DMS79 (cell line): Measurements from ENCODE around the gene SYT6.

ENCODE experiments used
- DNase-seq: peaks from one replicate; lab custom pipeline; 2025; lab: John Stamatoyannopoulos, UW

The SYT6 gene

GRCh38 chr1:114154146-114154962 is 685 bp upstream of the SYT6 start:
- peak; percentile 4 for DNase-seq

DNA sequence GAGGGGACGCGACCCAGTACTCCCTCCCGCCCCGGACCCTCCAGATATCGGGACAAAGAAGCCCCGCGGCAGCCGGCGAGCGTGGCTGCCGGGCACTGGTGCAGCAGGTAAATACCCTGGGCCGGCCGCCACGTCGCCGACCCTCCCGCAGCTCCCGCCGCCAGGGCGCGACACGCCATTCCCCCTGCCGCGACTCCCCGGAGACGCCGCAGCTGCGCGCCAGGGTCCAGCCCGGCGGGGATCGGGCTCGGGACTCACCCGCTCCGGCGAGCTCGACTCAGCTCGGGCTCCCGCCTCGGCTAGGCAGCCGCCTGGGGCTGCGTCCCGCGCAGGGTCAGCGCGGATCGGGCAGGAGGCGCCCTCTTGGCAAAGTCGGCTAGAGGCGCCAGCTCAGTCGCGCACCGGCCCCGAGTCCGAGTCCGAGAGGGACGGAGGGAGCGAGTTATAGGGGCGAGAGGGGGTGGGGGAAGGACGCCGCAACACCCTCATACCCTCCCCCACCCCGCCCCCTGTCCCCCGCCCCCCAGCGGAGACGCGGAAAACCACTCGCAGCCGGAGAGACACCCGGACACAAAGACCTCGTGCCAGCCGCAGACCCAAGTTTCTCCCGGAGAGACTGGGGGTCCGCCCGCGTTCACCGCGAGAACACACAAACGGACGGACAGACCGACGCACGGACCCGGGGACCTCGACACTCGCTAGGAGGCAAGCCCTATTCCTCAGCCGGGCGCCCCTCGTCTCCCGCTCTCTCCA is 985 bp downstream of the SYT6 start:
- no peak for DNase-seq

GRCh38 chr1:114152089-114152507 is 1.6 kb downstream of the SYT6 start:
- DNase-seq = no peak

- DNase-seq = no peak
Measured at GRCh38 chr1:114150016-114150415, 3.7 kb downstream of the SYT6 start.

DNA sequence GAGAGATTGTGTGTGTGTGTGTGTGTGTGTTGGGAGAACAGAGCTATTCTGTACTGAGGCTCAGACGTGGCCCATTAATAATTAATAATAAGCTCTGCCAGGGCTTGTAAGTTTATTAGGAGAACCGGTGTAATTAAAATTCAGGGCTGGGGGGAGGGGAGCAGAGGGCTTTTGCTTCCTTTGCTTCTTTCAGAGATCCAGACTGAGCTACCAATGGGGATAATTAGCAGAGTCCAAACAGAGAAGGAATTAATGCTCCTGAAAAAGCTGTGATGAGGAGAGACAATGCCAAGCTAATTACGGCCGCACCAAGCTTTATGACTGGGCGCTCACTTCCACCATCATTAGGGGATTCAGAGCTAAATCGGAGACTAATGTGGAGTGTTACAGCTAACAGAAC is 4.5 kb downstream of the SYT6 start:
- no peak for DNase-seq

DNA sequence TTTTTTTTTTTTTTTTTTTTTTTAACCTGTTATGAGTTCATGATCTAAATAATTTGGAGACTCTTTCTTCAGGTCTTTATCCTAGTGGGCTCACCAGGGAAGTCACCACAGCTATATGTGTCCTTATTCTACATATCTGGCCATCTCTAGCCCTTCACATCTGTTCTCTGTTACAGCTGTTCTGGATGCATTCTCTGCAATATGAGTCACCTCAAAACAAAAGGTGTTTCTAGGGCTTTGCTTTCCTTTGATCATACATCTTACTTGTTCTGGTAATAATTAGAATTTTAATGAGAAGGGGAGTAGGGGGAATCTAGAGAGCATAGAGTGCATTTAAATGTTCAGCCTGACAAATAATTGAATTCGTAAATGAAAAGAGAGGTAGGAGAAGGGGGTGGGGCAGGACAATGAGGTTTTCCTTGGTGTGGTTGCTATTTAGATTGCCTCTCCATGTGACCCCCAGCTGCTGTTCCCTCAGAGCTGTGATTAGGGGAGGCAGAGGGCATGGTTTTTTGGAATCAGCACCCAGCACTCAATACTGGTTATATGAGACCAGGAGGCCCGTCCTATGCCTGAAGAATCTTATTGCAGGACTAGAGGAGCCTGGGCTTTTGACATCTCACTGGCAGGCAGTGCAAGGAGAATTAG is 8.0 kb downstream of the SYT6 start:
- no peak for DNase-seq

- no peak for DNase-seq
Measured at GRCh38 chr1:114144016-114144415, 9.7 kb downstream of the SYT6 start.

GRCh38 chr1:114139540-114139939 is 14.1 kb downstream of the SYT6 start:
- no peak for DNase-seq

DNA sequence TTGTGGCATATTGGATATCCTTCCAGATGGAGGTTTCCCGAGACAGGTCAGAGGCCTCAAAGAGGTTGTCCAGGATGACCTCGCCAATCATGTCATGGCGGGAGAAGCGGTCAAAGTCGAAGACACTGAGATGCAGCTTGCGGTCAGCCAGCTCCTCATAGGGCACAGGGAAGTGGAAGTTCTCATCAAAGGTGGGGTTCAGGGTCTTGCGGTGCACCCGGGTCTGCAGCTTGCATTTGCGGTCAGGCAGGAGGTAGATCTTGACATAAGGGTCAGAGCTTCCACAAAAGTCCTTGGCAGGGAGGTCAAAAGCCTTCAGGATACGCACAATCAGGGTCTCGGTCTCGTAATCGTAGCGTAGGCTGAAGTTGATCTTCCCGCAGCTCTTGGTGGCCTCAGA is 16.2 kb downstream of the SYT6 start:
- no peak for DNase-seq

DNA sequence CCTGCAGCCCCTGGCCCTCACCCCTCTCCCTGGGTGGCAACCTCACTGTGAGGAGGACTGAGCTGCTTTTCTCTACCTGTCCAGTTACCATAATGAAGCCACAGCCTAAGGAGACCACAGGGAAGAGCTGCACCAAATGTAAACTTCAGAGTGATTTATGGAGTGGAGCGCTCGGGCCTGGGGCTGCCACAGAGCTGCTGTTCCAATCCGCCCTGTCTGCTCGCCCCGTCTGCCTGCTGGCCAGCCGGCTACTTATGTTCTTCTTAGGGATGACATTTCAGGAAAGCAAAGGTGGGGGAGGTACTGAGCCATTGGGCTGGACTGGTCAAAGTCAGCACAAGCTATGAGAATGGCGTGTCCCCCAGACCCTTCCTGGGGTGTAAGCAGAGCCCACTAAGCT is 17.9 kb downstream of the SYT6 start:
- no peak for DNase-seq

- no peak for DNase-seq
Measured at GRCh38 chr1:114134518-114134917, 19.2 kb downstream of the SYT6 start.

GRCh38 chr1:114133129-114133528 is 20.5 kb downstream of the SYT6 start:
- DNase-seq = no peak

GRCh38 chr1:114131526-114132220 is 22.0 kb downstream of the SYT6 start:
- DNase-seq = no peak

GRCh38 chr1:114130846-114131525 is 22.7 kb downstream of the SYT6 start:
- DNase-seq = no peak

GRCh38 chr1:114130213-114130612 is 23.5 kb downstream of the SYT6 start:
- DNase-seq = no peak

DNA sequence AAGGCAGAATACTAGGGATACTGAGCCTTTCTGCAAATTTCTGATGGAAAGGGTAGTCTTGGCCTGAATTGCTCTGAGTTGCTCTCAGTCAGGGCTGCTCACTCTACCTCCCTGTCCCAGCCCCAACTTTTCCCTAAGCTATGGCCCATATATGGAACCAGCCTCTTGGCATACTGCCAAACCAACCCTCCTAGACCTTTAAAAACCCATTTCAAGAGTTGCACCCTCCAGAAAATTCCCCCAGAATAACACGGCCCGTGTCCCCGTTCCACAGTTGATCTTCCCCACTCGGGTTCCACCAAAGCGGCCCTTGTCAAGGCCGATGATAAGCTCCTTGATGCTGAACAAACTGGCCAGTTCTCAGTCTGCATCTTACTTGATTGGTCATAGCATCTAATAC is 25.4 kb downstream of the SYT6 start:
- DNase-seq = no peak

GRCh38 chr1:114126261-114127095 is 27.2 kb downstream of the SYT6 start:
- no peak for DNase-seq

DNA sequence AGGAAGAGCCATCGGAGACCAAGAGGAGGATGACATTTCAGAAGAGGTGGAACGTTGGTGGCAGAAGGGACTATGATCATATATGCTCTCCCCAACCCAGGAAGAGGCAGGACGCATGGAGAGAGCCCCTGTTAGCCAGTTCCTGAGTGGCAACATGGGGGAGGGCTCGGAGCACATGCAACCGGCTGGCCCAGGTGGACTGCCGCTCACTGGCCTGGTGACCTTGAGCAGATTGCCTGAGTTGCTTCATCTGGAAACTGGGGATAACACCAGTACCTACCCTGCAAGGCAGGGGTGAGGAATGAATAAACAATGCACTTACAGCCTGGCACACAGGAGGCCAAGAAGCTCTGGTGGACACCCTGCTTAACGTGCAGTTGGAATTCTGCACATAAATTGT is 29.0 kb downstream of the SYT6 start:
- no peak for DNase-seq

DNA sequence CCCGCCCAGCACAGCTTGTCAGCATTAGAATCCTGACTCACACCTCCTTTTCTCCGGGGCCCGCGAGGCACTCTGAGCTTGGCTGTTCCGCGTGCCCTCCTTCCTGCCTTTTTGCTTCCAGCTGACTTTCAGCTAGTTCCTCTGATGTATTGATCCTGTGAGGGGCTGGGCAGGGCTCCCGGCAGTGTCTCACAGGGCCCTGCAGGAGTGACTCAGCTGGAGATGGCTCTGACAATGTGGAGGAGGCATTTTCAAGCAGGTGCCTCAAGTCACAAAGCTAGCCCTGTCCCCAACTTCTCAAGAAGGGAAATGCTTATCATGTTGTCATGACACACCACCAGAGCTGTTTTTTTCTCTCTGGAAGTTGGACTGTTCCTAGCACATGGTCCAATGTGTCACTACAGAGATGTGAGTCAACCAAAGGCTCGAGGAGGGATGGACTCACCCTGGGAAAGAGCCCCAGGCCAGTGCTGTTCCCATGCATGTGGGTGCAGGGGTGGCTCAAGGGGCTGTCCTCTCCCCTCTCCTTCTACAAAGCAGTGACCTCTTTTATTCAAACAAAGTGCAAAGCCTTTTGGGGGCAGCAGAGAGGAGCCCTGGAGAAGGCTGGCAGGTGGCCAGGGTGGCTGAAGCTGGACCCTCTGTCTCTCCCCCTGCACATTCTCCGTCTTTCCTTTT is 30.6 kb downstream of the SYT6 start:
- no peak for DNase-seq

DNA sequence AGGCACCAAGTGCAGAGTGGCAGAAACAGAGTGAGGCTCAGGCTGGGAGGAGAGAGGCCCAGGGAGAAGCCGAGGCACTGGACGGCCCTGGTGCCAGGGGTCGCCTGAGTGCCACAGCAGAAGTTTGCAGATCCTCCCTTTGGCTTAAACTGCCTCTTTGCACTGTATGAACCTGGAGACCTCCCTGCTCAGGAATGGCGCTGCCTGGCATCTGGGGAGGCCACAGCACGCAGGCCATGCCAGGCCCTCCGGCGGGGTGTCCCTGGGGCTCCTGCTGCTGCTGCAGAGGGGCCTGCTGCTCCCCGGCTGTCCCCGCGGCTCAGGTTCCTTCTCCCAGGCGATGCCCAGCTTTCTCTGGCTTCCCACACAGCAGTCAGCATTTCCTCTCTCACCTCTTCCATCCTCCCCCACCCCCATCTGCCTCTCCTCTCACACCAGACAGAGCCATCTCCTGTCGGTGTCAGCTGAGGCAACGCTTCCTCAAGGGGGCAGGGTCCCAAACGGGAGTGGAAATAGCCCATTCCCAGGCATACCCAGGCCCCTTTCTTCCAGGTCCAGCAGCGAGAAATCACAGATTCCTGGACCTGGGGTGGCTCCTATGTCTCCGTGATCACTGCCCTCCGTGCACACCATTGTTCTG is 35.2 kb downstream of the SYT6 start:
- no peak for DNase-seq
